Left lung (tissue), 10 donors: ENCODE results near the gene TGFBI. TPM values are rescaled to one million over a fixed set of nuclear protein-coding genes. Genes with fewer than 3 reads are reported as not detected.

Experiments used
- ATAC-seq: fragments of 200-7000 bp; cut with Tn5 transposase; one replicate; pipeline ENCODE4 v1.9.1; 2020; ENCODE audit warnings: moderate library complexity
- DNase-seq, 4 donors: peaks; one replicate each; pipeline ENCODE4 v3.0.0-alpha.2; 2013 to 2020
- H3K27ac ChIP-seq, 2 donors: fragments of 200-600 bp; sonication (generic) in 1 of 2; one replicate each; pipeline versions ENCODE4 v1.5.0 to v1.8.0; 2020 to 2021
- H3K27me3 ChIP-seq, 2 donors: fragments of 200-600 bp; sonication (generic) in 1 of 2; one replicate each; pipeline versions ENCODE4 v1.5.0 to v1.8.0; 2020 to 2021
- H3K36me3 ChIP-seq, 2 donors: fragments of 200-600 bp; sonication (generic) in 1 of 2; one replicate each; pipeline versions ENCODE4 v1.5.0 to v1.8.0; 2020 to 2021
- H3K4me1 ChIP-seq, 2 donors: fragments of 200-600 bp; one replicate each; pipeline ENCODE4 v1.8.0; 2021
- H3K4me3 ChIP-seq, 2 donors: fragments of 200-600 bp; sonication (generic) in 1 of 2; one replicate each; pipeline versions ENCODE4 v1.5.0 to v1.8.0; 2020 to 2021; ENCODE audit warnings: mild to moderate bottlenecking in 1 of 2
- H3K9me3 ChIP-seq, 2 donors: fragments of 200-600 bp; sonication (generic) in 1 of 2; one replicate each; pipeline versions ENCODE4 v1.5.0 to v1.8.0; 2020 to 2021
- intact Hi-C, 2 donors: fragments of 100-400 bp; cut with DNase I; formaldehyde crosslinking; loops; one replicate each; pipeline versions ENCODE4 v1.11.2 to v1.14.2; 2022
- polyA plus RNA-seq, 6 donors: library from polyadenylated mRNA; unstranded; fragments of 120-200 nt; gene quantifications; one replicate each; pipeline ENCODE4 v1.2.1, GENCODE V29; 2013; ENCODE audit not compliant: insufficient read length in 6 of 6
- total RNA-seq, 2 donors: library from RNA; stranded (reverse); fragmentation: NEBNext Ultra II Directional; extraction: Animal tissue kit (Norgen Biotek cat#: 25700); gene quantifications; one replicate each; pipeline ENCODE4 v1.2.1, GENCODE V29; 2021
- TF ChIP-seq, protein P1 (sequence below), 2 donors: fragments of 200-600 bp; sonication (generic) in 1 of 2; IDR thresholded peaks; one replicate each; pipeline versions ENCODE4 v1.5.0 to v1.8.0; 2021; ENCODE audit warnings: antibody characterized with exemption in 2 of 2
- donor health status: DM: no; HTN: yes; CAD: no.
- donor health status: DM: no; HTN: no; CAD: no.

The TGFBI gene
- total and polyA plus RNA-seq, 8 donors: 124 to 222 (median 146) TPM

- H3K27ac ChIP-seq: no peak overlapping the region
- ATAC-seq: no peak
Measured at GRCh38 chr5:136109453-136110135, 80.8 kb downstream of the TGFBI start.

More at GRCh38 chr5:136109453-136110135, 80.8 kb downstream of the TGFBI start:
- no peaks in the 10 kb centered on the region for H3K27me3 ChIP-seq
- no peak for DNase-seq
- H3K4me1 ChIP-seq: no peaks in the 10 kb centered on the region
- no peaks in the 10 kb centered on the region for H3K36me3 ChIP-seq
- TF ChIP-seq, protein P1, sequence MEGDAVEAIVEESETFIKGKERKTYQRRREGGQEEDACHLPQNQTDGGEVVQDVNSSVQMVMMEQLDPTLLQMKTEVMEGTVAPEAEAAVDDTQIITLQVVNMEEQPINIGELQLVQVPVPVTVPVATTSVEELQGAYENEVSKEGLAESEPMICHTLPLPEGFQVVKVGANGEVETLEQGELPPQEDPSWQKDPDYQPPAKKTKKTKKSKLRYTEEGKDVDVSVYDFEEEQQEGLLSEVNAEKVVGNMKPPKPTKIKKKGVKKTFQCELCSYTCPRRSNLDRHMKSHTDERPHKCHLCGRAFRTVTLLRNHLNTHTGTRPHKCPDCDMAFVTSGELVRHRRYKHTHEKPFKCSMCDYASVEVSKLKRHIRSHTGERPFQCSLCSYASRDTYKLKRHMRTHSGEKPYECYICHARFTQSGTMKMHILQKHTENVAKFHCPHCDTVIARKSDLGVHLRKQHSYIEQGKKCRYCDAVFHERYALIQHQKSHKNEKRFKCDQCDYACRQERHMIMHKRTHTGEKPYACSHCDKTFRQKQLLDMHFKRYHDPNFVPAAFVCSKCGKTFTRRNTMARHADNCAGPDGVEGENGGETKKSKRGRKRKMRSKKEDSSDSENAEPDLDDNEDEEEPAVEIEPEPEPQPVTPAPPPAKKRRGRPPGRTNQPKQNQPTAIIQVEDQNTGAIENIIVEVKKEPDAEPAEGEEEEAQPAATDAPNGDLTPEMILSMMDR (IDR thresholded peaks at IDR 0.05): no peak
- intact Hi-C loops: no loop called here
- H3K4me3 ChIP-seq: no peak overlapping the region
- no peaks in the 10 kb centered on the region for H3K9me3 ChIP-seq

Other genes with a start within 250 kb of the TGFBI start
- under 1 TPM in 1 of 2 donors, not detected in 1; 0.64 TPM for gene SLC25A48, start 194.3 kb upstream of the TGFBI start, total RNA-seq
- 1 to 10 TPM in 4 of 6 donors, under 1 TPM in 2; 0.80 to 1.7 (median 1.2) TPM for gene SLC25A48, start 194.3 kb upstream of the TGFBI start, polyA plus RNA-seq
- not detected for gene IL9, start 133.1 kb upstream of the TGFBI start, total RNA-seq
- gene IL9, start 133.1 kb upstream of the TGFBI start, polyA plus RNA-seq: not detected
- gene LECT2, start 74.0 kb upstream of the TGFBI start, total RNA-seq: not detected
- 1 to 10 TPM in 3 of 6 donors, under 1 TPM in 3; 0.69 to 2.0 (median 1.1) TPM for gene LECT2, start 74.0 kb upstream of the TGFBI start, polyA plus RNA-seq
- gene SMAD5, start 103.9 kb downstream of the TGFBI start, total RNA-seq: 10 to 100 TPM; 54.7 to 55.5 TPM
- 10 to 100 TPM; 72.6 to 83.5 (median 74.5) TPM for gene SMAD5, start 103.9 kb downstream of the TGFBI start, polyA plus RNA-seq
- not detected for gene SMIM32, start 164.2 kb downstream of the TGFBI start, total RNA-seq
- gene SMIM32, start 164.2 kb downstream of the TGFBI start, polyA plus RNA-seq: under 1 TPM; 0.23 to 0.61 (median 0.49) TPM